Naive thymus-derived CD4-positive, alpha-beta T cell (primary cell): Measurements from ENCODE around the gene NPY. TPM values are rescaled to one million over a fixed set of nuclear protein-coding genes. Genes with fewer than 3 reads are reported as not detected.

ENCODE experiments used
- ATAC-seq: fragments of 150-1000 bp; cut with Tn5 transposase; 2 replicates; pipeline ENCODE4 v1.10.0; 2021; ENCODE audit warnings: mild to moderate bottlenecking, moderate library complexity
- CTCF ChIA-PET: fragments of 350-600 bp; sonication (Branson Sonifier 250); formaldehyde crosslinking; loops from one replicate; lab custom pipeline; 2021; ENCODE audit warnings: antibody characterized with exemption; lab: Charles Lee
- POLR2A ChIA-PET: fragments of 350-600 bp; sonication (Branson Sonifier 250); formaldehyde crosslinking; loops from one replicate; lab custom pipeline; 2021; ENCODE audit warnings: antibody characterized with exemption, inconsistent platforms; lab: Charles Lee
- DNase-seq, 9 donors: peaks; one replicate each; pipeline versions ENCODE4 v3.0.0 to v3.0.0-alpha.2; 2020 to 2022; ENCODE audit warnings: mixed read lengths in 1 of 9
- H3K27ac ChIP-seq: one replicate; pipeline ENCODE4 v1.7.0; 2013; ENCODE audit warnings: mild to moderate bottlenecking, low read depth, low read length, moderate library complexity
- H3K27me3 ChIP-seq, 2 donors: one replicate each; pipeline ENCODE4 v1.7.0; 2013; ENCODE audit warnings: low read length in 2 of 2, mild to moderate bottlenecking in 2 of 2, moderate library complexity in 2 of 2; ENCODE audit not compliant: control insufficient read depth in 2 of 2, insufficient read depth in 2 of 2
- H3K36me3 ChIP-seq, 3 experiments: 1 replicate in 2 of 3; 2 replicates in 1 of 3; pipeline ENCODE4 v1.7.0; 2013; ENCODE audit warnings: low read length in 3 of 3, mild to moderate bottlenecking in 3 of 3, moderate library complexity in 1 of 3; ENCODE audit not compliant: insufficient read depth in 3 of 3, control insufficient read depth in 2 of 3
- H3K4me1 ChIP-seq, 2 donors: one replicate each; pipeline ENCODE4 v1.7.0; 2013; ENCODE audit warnings: low read length in 2 of 2, mild to moderate bottlenecking in 2 of 2, moderate library complexity in 1 of 2; ENCODE audit not compliant: control insufficient read depth in 2 of 2, insufficient read depth in 2 of 2
- H3K4me3 ChIP-seq: 2 replicates; pipeline ENCODE4 v1.7.0; 2013; ENCODE audit warnings: mild to moderate bottlenecking, low read length
- H3K9me3 ChIP-seq, 3 experiments: 1 replicate in 2 of 3; 2 replicates in 1 of 3; pipeline ENCODE4 v1.7.0; 2013; ENCODE audit warnings: low read length in 3 of 3; ENCODE audit not compliant: control insufficient read depth in 2 of 3
- H3K27ac Mint-ChIP-seq, 9 donors: one replicate each; pipeline ENCODE4 v1.8.0; 2020 to 2022; ENCODE audit warnings: mixed read lengths in 9 of 9, mild to moderate bottlenecking in 8 of 9, moderate library complexity in 5 of 9, inconsistent platforms in 2 of 9
- H3K27me3 Mint-ChIP-seq, 5 donors: one replicate each; pipeline ENCODE4 v1.8.0; 2021 to 2022; ENCODE audit warnings: mixed read lengths in 5 of 5, mild to moderate bottlenecking in 1 of 5
- H3K36me3 Mint-ChIP-seq, 5 donors: one replicate each; pipeline ENCODE4 v1.8.0; 2020 to 2022; ENCODE audit warnings: mixed read lengths in 5 of 5, mild to moderate bottlenecking in 3 of 5, inconsistent platforms in 1 of 5
- H3K4me1 Mint-ChIP-seq, 7 donors: one replicate each; pipeline ENCODE4 v1.8.0; 2020 to 2022; ENCODE audit warnings: mixed read lengths in 7 of 7, mild to moderate bottlenecking in 3 of 7, inconsistent platforms in 1 of 7
- H3K4me3 Mint-ChIP-seq, 10 donors: one replicate each; pipeline ENCODE4 v1.8.0; 2020 to 2022; ENCODE audit warnings: mild to moderate bottlenecking in 10 of 10, mixed read lengths in 10 of 10, moderate library complexity in 6 of 10, inconsistent platforms in 2 of 10
- H3K9me3 Mint-ChIP-seq, 11 donors: one replicate each; pipeline ENCODE4 v1.8.0; 2020 to 2022; ENCODE audit warnings: mixed read lengths in 11 of 11, mild to moderate bottlenecking in 4 of 11, inconsistent platforms in 1 of 11, moderate library complexity in 1 of 11
- intact Hi-C, 2 donors: fragments of 100-400 bp; cut with micrococcal nuclease; formaldehyde crosslinking; loops; one replicate each; pipeline ENCODE4 v1.15.1; 2023
- polyA plus RNA-seq, 2 donors: library from polyadenylated mRNA; unstranded; fragments of 300-500 nt; fragmentation: Illumina TruSeq; gene quantifications; one replicate each; pipeline ENCODE4 v1.2.3, GENCODE V29; 2021
- total RNA-seq, 6 experiments: library from RNA in 5 of 6; stranded (reverse) in 5 of 6; gene quantifications; 1 replicate in 5 of 6; 2 replicates in 1 of 6; pipeline ENCODE4 v1.2.3 and lab custom pipeline; 2021 to 2026

NPY gene
- total and polyA plus RNA-seq, 7 experiments from 2014 or later, result not detected

DNA sequence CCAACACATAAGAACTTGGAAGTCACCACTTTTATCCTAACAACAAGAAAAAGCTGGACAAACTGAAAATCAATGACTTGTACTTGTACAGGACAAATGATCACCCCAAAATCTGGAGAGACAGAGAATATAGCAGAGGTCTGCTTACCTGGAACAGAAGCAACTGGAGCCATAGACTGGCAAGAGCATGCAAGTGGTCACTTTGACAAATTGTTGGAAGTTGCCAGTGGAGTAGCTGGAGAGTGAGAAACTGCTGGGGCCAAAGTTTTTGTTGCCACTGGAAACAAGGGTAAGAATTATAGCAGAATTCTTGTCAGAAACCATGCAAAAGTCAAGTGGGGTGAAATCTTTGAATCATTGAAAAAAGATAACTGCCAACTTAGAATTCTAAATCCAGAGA lies 35.2 kb downstream of the NPY start:
- H3K4me1 ChIP-seq, result no peaks in the 10 kb centered on the region
- H3K4me3 ChIP-seq, result no peak overlapping the region
- Mint-ChIP-seq H3K27ac (no peak overlapping the region), H3K4me1 (no peaks in the 10 kb centered on the region), H3K36me3 (no peaks in the 10 kb centered on the region), H3K4me3 (no peak overlapping the region), H3K9me3 (no peaks in the 10 kb centered on the region), H3K27me3 (peaks cover 11 to 35% (median 14%) of the 10 kb centered on the region in 5 donors)
- ATAC-seq (no peak), DNase-seq (no peak)
- CTCF ChIA-PET, result no interaction called here
- no peaks in the 10 kb centered on the region for H3K36me3 ChIP-seq
- H3K9me3 ChIP-seq, result no peaks in the 10 kb centered on the region
- no peak overlapping the region for H3K27ac ChIP-seq
- H3K27me3 ChIP-seq, result no peaks in the 10 kb centered on the region
- POLR2A ChIA-PET, result no interaction called here
- intact Hi-C loops, result no loop called here

DNA sequence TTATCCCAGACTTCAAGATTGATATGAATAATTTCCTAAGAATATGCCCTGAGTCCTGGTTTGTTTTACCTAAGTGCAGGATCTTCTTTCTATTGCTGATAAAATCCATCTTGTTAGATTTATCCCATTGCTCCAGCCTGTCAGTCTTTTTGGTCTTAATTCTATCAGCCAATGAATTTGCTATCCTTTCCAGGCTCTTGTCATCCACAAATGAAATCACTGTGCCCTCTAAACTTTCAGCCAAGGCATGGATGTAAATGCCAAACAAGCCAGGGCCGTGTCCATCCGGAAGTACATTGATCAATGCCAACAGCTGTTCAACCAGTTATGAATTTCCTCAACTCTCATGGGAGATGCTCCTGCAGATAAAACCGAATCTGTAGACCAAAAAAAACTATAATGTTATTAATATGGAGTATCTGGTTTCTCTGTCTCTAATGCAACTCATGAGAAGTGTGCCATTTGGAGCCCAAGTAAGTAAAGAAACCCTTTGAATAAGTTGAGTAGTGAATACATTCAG lies 40.0 kb downstream of the NPY start:
- H3K9me3 ChIP-seq, result no peaks in the 10 kb centered on the region
- H3K4me1 Mint-ChIP-seq, result no peaks in the 10 kb centered on the region
- ATAC-seq, result no peak
- ChIA-PET POLR2A (no interaction called here), CTCF (no interaction called here)
- H3K36me3 Mint-ChIP-seq, result no peaks in the 10 kb centered on the region
- no peak overlapping the region for H3K27ac ChIP-seq
- H3K4me3 Mint-ChIP-seq, result no peak overlapping the region
- H3K27ac Mint-ChIP-seq, result no peak overlapping the region
- H3K36me3 ChIP-seq, result no peaks in the 10 kb centered on the region
- peaks cover 5 to 34% (median 16%) of the 10 kb centered on the region in 5 donors for H3K27me3 Mint-ChIP-seq
- no peaks in the 10 kb centered on the region for H3K9me3 Mint-ChIP-seq
- DNase-seq, result no peak
- H3K4me3 ChIP-seq, result no peak overlapping the region
- H3K27me3 ChIP-seq, result no peaks in the 10 kb centered on the region
- intact Hi-C loops, result no loop called here
- no peaks in the 10 kb centered on the region for H3K4me1 ChIP-seq

DNA sequence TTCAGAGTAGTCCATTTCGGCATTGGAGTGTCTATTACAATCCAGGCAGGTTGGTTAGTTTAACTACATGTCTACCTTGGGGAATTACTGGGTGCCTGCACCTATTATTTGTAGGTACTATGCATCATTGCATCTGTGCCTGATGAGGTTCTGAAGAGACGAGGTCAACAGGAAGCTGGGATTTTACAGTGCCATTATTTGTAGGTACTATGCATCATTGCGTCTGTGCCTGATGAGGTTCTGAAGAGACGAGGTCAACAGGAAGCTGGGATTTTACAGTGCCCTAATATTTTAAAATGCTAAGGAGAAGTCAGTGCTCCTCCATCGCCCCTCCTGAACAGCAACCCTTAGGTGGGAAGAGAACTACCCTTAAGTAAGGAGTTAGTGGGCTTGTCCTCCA lies 41.7 kb downstream of the NPY start:
- H3K4me3 ChIP-seq, result no peak overlapping the region
- intact Hi-C loops, result no loop called here
- ATAC-seq (no peak), DNase-seq (no peak)
- Mint-ChIP-seq H3K27ac (no peak overlapping the region), H3K27me3 (peaks cover 0 to 27% (median 16%) of the 10 kb centered on the region in 5 donors), H3K4me3 (no peak overlapping the region), H3K36me3 (no peaks in the 10 kb centered on the region), H3K9me3 (no peaks in the 10 kb centered on the region), H3K4me1 (no peaks in the 10 kb centered on the region)
- H3K36me3 ChIP-seq, result no peaks in the 10 kb centered on the region
- no peaks in the 10 kb centered on the region for H3K27me3 ChIP-seq
- H3K27ac ChIP-seq, result no peak overlapping the region
- H3K4me1 ChIP-seq, result no peaks in the 10 kb centered on the region
- ChIA-PET CTCF (no interaction called here), POLR2A (no interaction called here)
- H3K9me3 ChIP-seq, result no peaks in the 10 kb centered on the region

DNA sequence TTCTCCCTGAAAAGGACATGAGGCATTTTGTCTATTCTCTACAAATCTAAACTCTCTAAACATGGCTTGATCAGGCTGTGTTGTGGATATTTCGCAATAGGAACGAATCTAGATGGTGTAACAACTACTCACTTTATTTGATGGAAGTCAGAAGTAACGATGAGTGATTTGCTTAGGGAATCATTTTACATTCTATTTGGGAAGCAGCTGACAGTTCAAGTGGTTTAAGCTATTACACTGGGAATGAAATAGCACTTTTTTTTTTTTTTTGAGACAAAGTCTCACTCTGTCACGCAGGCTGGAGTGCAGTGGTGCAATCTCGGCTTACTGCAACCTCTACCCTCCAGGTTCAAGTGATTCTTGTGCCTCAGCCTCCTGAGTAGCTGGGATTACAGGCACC lies 44.1 kb downstream of the NPY start:
- Mint-ChIP-seq H3K4me1 (no peaks in the 10 kb centered on the region), H3K36me3 (peaks cover 0 to 6% (median 0%) of the 10 kb centered on the region in 5 donors), H3K9me3 (peaks cover 0 to 12% (median 6%) of the 10 kb centered on the region in 11 donors), H3K27me3 (peaks cover 4 to 19% (median 10%) of the 10 kb centered on the region in 5 donors), H3K27ac (no peak overlapping the region), H3K4me3 (no peak overlapping the region)
- ATAC-seq, result no peak
- ChIA-PET CTCF (no interaction called here), POLR2A (no interaction called here)
- intact Hi-C loops, result no loop called here
- Histone ChIP-seq H3K4me3 (no peak overlapping the region), H3K27me3 (no peaks in the 10 kb centered on the region), H3K27ac (no peak overlapping the region), H3K36me3 (no peaks in the 10 kb centered on the region), H3K9me3 (no peaks in the 10 kb centered on the region), H3K4me1 (no peaks in the 10 kb centered on the region)
- no peak for DNase-seq

DNA sequence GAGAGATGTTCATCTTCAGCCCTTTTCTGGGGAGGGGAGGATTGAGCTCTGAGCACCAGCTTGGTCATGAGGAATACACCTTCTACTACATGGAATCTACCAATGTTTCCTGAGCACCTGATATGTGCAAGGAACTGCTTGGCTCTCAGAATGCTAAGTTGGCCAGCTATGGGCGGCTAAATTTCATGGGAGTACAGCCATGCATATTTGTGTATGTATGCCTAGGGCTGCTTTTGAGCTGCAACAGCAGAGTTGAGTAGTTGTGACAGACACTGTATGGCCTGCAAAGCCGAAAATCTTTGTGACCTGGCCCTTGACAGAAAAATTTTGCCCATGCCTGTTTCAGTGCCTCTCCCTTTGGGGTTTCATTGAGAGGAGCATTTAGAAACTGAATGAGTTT lies 44.9 kb downstream of the NPY start:
- Mint-ChIP-seq H3K4me1 (no peaks in the 10 kb centered on the region), H3K27ac (no peak overlapping the region), H3K36me3 (peaks cover 0 to 6% (median 0%) of the 10 kb centered on the region in 5 donors), H3K27me3 (peaks cover 0 to 18% (median 10%) of the 10 kb centered on the region in 5 donors), H3K9me3 (peaks cover 0 to 12% (median 6%) of the 10 kb centered on the region in 11 donors), H3K4me3 (no peak overlapping the region)
- Histone ChIP-seq H3K27me3 (no peaks in the 10 kb centered on the region), H3K27ac (no peak overlapping the region), H3K4me1 (no peaks in the 10 kb centered on the region), H3K9me3 (no peaks in the 10 kb centered on the region), H3K4me3 (no peak overlapping the region), H3K36me3 (no peaks in the 10 kb centered on the region)
- intact Hi-C loops, result no loop called here
- ChIA-PET POLR2A (no interaction called here), CTCF (no interaction called here)
- DNase-seq (no peak), ATAC-seq (no peak)

DNA sequence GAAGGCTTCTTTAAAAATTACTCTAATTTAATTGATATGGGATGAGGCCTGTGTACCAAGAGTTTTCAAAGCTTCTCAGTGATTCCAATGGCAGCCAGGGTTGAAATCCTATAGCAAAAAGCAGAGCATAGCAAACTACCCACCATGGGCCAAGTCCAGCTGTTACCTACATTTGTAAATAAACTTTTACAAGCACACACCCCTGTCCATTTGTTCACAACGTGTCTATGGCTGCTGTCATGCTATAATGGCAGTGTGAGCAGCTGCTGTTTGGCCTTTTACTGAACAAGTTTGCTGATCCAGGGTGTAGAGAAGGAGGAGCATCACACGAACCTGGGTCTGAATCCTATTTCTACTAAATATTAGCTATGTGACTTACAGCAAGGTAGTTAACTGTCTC lies 50.0 kb downstream of the NPY start:
- Mint-ChIP-seq H3K27me3 (peaks cover 2 to 18% (median 15%) of the 10 kb centered on the region in 5 donors), H3K4me1 (no peaks in the 10 kb centered on the region), H3K36me3 (peaks cover 0 to 6% (median 0%) of the 10 kb centered on the region in 5 donors), H3K4me3 (no peak overlapping the region), H3K9me3 (peaks cover 0 to 12% (median 6%) of the 10 kb centered on the region in 11 donors), H3K27ac (no peak overlapping the region)
- Histone ChIP-seq H3K4me1 (no peaks in the 10 kb centered on the region), H3K9me3 (no peaks in the 10 kb centered on the region), H3K36me3 (no peaks in the 10 kb centered on the region), H3K4me3 (no peak overlapping the region), H3K27me3 (no peaks in the 10 kb centered on the region), H3K27ac (no peak overlapping the region)
- ATAC-seq (no peak), DNase-seq (no peak)
- ChIA-PET CTCF (no interaction called here), POLR2A (no interaction called here)
- intact Hi-C loops, result no loop called here

DNA sequence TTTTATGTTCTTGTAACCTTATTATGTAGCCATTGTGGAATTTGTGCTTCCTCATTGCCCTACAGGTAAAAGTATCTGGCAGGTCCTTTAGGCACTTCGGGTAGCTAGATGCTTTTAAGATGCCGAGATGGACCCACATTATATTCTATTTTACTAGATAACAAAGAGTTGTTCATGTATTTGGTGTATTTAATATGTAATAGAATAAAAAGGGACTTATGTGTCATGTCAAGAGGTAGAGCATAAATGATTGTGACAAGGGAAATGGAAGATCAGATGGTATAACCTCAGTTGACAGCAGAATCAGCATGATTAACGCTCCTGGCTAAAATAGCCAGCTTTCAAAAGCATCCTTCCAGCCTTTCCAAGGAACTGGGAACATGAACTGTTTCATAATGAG lies 50.6 kb downstream of the NPY start:
- H3K4me3 Mint-ChIP-seq, result no peak overlapping the region
- POLR2A ChIA-PET, result no interaction called here
- DNase-seq, result no peak
- H3K4me1 Mint-ChIP-seq, result no peaks in the 10 kb centered on the region
- peaks cover 0 to 6% (median 0%) of the 10 kb centered on the region in 5 donors for H3K36me3 Mint-ChIP-seq
- H3K4me1 ChIP-seq, result no peaks in the 10 kb centered on the region
- peaks cover 2 to 18% (median 15%) of the 10 kb centered on the region in 5 donors for H3K27me3 Mint-ChIP-seq
- no peak overlapping the region for H3K4me3 ChIP-seq
- no peaks in the 10 kb centered on the region for H3K9me3 ChIP-seq
- H3K27ac ChIP-seq, result no peak overlapping the region
- no peak overlapping the region for H3K27ac Mint-ChIP-seq
- H3K9me3 Mint-ChIP-seq, result peaks cover 0 to 12% (median 6%) of the 10 kb centered on the region in 11 donors
- H3K27me3 ChIP-seq, result no peaks in the 10 kb centered on the region
- no peaks in the 10 kb centered on the region for H3K36me3 ChIP-seq
- intact Hi-C loops, result no loop called here
- CTCF ChIA-PET, result no interaction called here
- ATAC-seq, result no peak
